SU-DHL-6 (cell line): ENCODE results near the gene DENND1B.

ENCODE experiments used
- EZH2phosphoT487 ChIP-seq: fragments of 200-600 bp; sonication (generic), shearing (Covaris generic); conservative IDR thresholded peaks from 2 replicates; pipeline ENCODE4 v1.6.1; 2018; ENCODE audit warnings: mild to moderate bottlenecking, antibody characterized with exemption, low read length, moderate library complexity, mixed read lengths
- TF ChIP-seq, protein P1 (sequence below): fragments of 200-600 bp; sonication (generic); IDR thresholded peaks from one replicate; pipeline ENCODE4 v1.5.1; 2017; ENCODE audit warnings: antibody characterized with exemption, mild to moderate bottlenecking, low read length, moderate library complexity; ENCODE audit not compliant: insufficient read depth, poor library complexity, severe bottlenecking

- TF ChIP-seq, protein P1, sequence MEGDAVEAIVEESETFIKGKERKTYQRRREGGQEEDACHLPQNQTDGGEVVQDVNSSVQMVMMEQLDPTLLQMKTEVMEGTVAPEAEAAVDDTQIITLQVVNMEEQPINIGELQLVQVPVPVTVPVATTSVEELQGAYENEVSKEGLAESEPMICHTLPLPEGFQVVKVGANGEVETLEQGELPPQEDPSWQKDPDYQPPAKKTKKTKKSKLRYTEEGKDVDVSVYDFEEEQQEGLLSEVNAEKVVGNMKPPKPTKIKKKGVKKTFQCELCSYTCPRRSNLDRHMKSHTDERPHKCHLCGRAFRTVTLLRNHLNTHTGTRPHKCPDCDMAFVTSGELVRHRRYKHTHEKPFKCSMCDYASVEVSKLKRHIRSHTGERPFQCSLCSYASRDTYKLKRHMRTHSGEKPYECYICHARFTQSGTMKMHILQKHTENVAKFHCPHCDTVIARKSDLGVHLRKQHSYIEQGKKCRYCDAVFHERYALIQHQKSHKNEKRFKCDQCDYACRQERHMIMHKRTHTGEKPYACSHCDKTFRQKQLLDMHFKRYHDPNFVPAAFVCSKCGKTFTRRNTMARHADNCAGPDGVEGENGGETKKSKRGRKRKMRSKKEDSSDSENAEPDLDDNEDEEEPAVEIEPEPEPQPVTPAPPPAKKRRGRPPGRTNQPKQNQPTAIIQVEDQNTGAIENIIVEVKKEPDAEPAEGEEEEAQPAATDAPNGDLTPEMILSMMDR = no peak
- no peak for TF ChIP-seq EZH2phosphoT487
Observed at GRCh38 chr1:197472141-197472540, 303.1 kb downstream of the DENND1B start.
